GM10266 (cell line): ENCODE results near the gene OR4K2.

Experiments
- DNase-seq: peaks from one replicate; pipeline ENCODE4 v3.0.0; 2012; ENCODE audit errors: extremely low spot score
- TF ChIP-seq, protein P1 (sequence below): IDR thresholded peaks from 2 replicates; pipeline ENCODE4 v1.5.1; 2012; ENCODE audit warnings: mild to moderate bottlenecking, low read depth; ENCODE audit not compliant: control insufficient read depth, insufficient read depth; ENCODE audit errors: missing control alignments

The OR4K2 gene

DNA sequence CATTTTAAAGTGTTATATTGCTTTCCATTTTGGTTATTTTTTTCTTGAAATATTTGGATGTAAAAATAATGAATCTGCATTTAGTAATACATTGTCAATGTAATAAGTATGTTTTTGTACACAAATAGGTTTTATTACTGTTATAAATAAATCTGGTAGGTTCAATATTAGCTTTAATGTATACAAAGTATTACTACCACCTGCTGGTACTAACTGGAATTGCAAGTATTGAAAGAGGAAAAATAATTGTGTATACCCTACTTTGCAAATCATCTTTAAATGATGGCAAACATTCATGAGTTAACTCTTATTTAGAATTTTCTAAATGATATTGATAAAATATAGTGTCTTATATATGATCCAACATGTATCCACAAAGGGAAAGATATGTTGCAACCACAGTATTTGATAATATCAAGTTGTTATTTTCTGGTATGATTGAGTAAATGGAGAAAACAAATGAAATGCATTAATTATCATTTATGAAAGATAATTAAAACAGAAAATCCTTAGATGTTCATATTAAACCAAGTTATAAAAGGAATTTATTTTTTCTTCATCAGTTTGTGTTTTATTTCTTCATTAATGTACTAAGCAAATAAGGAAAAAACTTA lies 3.2 kb downstream of the OR4K2 start:
- DNase-seq: no peak
- TF ChIP-seq, protein P1, sequence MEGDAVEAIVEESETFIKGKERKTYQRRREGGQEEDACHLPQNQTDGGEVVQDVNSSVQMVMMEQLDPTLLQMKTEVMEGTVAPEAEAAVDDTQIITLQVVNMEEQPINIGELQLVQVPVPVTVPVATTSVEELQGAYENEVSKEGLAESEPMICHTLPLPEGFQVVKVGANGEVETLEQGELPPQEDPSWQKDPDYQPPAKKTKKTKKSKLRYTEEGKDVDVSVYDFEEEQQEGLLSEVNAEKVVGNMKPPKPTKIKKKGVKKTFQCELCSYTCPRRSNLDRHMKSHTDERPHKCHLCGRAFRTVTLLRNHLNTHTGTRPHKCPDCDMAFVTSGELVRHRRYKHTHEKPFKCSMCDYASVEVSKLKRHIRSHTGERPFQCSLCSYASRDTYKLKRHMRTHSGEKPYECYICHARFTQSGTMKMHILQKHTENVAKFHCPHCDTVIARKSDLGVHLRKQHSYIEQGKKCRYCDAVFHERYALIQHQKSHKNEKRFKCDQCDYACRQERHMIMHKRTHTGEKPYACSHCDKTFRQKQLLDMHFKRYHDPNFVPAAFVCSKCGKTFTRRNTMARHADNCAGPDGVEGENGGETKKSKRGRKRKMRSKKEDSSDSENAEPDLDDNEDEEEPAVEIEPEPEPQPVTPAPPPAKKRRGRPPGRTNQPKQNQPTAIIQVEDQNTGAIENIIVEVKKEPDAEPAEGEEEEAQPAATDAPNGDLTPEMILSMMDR: peak; percentile 51

DNA sequence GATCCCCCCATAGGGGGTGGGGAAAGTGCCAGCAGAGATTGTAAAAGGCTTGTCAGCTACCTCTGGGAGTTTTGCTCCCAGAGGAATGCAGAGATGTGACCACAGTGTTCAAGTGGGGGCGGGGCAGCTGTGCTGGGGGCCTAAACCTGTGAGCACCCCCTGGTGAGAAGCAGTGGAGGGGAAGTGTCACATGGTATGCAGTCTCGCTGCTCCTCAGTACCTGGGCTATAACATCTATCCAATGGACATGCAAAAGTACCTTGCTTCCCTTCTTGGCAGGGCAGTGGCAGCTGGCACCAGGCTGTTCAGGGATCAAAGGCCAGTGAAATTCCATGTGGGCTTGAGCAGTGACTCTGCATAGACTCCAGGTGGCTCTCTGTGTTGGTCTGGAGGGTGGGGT lies 20.3 kb downstream of the OR4K2 start:
- no peak for DNase-seq

DNA sequence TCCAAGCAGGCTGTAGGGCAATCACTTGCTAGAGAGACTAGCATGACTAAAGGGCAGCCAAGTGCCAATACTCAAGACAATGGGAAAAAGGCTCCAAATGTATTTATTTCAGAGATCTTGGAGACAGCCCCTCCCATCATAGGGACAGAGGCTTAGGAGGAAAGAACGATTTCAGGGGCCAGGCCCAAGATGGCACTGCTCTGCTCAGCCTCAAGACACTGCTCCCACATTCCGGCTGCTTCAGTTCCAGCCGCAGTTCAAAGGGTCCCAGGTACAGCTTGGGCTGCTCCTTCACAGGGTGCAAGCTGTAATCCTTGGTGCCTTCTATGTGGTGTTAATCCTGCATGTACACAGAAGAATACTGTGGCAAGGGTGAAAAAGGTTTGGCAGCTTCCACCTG lies 26.1 kb downstream of the OR4K2 start:
- no peak for DNase-seq
- TF ChIP-seq, protein P1: no peak

More for the DNA sequence above, 20.3 kb downstream of the OR4K2 start:
- TF ChIP-seq, protein P1: no peak

DNA sequence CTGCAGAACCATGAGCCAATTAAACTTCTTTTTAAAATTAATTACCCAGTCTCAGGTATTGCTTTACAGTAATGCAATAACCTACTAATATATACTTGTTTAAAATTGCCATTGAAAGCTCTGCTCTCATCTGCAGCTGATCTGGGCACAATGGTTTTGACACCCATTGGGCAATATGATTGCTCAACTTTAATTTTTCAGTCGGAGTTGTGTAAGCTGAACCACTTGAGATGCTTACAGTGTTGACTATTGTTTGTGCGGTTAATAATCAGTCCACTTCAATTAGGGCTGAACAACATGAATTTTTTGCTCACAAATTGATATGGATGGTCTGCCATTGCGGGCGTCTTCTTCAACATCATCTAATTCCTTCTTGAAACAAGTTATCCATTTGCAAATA lies 27.5 kb downstream of the OR4K2 start:
- TF ChIP-seq, protein P1: no peak
- no peak for DNase-seq

DNA sequence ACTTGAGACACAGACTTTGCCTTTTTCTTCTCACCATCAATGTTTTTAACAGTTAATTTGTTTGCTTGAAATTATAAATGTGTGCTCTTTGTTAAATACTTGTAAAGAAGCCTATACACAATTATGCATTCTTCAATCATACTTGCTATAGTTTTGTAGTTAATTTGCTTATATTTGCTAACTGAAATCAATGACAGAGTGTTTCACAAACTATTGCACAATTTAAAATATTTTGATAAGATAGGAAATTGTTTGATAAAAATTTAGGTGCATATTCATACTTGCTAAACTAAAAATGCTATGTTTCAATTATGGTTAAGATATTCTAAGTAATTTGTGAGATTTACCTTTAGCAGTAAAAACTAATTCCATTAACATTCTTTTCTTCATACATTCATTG lies 31.7 kb downstream of the OR4K2 start:
- TF ChIP-seq, protein P1: no peak
- DNase-seq: no peak

DNA sequence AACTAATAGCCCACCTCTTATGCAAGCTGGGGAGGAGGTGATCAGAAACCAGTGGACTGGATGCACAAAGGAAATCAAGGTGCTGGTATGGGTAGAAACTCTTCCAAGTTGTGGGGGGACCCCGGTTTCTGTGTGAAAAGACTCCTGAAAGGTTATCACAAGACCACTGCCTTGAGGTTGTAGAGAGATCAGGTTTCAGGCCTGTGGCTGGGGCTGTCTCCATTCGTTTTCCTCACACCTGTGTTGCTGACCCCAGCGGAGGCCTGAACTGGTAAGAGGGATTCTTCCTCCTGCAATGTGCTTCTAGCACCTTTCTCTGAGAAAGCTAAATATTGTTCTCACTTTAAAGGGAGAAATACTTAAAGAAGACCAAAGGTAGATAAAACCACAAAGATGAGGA lies 36.2 kb downstream of the OR4K2 start:
- no peak for DNase-seq
- TF ChIP-seq, protein P1: no peak

DNA sequence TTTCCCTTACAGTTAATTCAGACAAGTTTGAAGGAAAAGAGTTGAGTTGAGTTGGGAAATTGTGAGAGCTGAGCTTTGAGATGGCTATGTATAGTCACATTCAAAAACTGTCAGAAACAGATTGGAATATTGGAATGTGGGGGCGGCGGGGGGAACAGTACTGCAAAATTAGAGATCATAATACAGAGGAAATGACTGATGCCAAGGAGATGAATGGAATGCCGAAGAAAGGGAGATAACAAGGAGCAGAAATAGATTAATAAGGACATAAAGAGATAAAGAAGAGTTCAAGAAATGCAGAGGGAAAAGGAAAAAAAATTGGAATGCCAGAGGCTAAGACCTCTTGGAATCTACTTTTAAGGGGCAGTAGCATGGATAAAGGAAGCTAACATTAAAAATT lies 42.3 kb downstream of the OR4K2 start:
- no peak for DNase-seq
- TF ChIP-seq, protein P1: no peak
